DMS153 (cell line): ENCODE data around the gene CMTM2.
"Not testable (repeated sequence)": the region's sequence is repeated elsewhere in the genome, so short reads cannot be mapped to it uniquely, and the experiment has no call there.

Source experiments
- DNase-seq: peaks from one replicate; lab custom pipeline; 2025; lab: John Stamatoyannopoulos, UW

Gene CMTM2

DNA sequence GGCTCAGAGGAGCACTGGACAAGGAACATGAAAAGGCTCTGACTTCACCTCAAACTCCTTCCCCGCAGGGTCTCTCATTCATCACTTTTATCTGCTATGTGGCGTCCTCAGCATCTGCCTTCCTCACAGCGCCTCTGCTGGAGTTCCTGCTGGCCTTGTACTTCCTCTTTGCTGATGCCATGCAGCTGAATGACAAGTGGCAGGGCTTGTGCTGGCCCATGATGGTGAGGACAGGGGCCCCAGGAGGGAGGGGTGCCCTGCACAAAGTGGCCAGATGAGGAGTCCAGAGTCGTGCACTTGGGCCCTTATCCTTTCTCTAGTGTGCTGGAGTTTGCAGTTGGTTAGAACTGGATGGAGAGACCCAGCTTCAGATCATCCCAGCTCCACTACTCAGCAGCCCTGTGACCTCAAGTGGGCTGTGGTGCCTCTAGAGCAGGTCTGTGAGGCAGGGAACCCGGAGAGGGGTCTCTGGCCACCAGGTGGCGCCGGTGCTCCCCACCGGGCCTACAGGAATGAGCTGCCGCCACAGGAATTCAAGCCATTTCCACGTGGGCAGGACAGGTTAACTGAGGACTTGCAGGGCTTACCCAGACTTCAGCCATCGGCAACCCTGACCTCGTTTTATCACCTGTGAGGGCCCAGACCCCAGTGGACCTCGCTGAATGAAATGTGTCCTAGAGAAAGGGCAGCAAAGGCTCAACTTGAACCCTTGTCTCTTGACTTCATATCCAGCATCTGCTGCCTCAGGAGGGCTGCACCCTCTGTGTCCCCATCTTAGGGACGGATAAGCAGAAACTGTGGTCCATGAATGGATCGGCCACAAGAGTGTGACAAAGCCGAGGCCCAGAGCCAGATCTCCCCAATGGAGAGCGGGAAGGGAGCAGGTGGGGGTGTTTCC lies 29.2 kb downstream of the CMTM2 start:
- peak; percentile 11 for DNase-seq

DNA sequence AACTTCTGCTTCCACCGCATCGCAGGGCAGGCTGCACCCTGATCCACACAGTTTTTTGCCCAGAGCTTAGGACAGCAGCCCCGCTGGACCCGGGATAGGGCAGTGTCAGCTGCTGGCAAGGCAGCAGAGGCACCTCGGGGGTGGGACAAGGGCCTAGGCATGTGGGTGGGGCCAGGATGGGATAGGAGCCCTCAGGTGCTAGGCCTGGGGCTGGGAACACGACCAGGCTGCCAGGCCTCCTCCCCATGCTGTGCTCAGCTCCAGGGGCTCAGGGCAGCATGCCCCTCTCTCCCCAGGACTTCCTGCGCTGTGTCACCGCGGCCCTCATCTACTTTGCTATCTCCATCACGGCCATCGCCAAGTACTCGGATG lies 29.9 kb downstream of the CMTM2 start:
- no peak for DNase-seq

DNA sequence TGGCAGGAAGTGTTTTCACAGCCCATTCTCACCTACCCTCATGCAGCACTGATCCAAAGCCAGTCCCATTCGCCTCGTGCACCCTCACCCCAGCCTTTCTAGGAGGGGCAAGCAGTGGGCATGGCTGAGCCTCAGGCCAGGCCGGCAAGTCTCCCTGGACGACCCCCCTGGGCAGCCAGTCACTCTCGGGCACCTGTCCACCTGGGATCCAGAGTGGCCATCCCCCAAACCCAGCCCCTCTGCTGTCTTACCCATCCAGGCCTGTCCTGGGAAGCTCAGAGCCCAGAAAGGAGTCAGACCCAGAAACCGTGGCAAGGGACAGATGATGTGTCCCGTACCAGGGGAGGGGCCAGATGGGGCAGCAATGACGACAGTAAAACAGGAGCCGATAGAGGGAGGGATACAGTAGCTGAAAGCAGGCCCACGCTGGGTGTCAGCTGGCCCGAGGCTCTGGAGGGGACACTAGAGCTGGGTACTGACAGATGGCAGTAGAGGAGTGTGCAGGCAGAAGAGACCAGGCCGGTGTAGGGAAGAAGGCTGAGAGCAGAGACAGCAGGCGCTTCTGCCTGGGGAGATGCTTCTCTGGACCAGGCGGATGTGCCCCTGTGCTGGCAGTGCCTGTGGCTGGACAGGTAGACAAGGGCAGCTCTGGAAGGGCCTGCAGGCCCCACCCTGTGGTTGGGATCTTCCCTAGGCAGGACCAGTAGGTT lies 31.0 kb downstream of the CMTM2 start:
- DNase-seq = no peak

DNA sequence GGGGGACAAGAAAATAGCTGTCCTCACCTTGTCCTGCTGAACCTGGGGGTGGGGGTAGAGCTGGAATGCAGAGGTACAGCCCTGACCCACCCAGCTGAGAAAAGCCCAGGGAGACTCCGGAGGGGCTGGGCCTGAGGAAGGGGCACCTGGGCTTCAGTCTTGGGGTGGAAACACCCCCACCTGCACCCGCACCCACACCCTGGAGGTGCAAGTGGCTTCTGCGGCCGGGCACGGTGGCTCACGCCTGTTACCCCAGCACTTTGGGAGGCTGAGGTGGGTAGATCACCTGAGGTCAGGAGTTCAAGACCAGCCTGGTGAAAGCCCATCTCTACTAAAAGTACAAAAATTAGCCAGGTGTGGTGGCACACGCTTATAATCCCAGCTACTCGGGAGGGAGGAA lies 32.6 kb downstream of the CMTM2 start:
- not testable (repeated sequence) for DNase-seq

DNA sequence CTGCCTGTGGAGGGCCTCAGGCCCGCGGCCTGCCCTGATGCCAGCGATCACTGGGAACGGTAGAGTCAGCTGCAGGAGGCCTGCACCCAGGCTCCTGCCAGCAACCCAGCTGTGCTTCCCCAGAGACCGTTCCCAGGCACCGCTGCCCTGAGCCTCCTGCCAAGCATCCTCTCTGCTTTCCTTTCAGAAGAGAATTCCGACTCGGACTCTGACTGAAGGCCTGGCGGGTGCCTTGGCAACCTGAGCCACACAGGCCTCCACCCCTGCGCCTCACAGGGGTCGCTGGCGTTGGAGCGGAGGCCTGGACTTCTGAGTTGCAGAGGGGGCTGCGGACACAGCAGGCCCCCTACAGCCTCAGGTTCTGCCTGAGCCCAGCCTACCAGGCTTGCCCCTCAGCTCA lies 33.2 kb downstream of the CMTM2 start:
- no peak for DNase-seq

DNA sequence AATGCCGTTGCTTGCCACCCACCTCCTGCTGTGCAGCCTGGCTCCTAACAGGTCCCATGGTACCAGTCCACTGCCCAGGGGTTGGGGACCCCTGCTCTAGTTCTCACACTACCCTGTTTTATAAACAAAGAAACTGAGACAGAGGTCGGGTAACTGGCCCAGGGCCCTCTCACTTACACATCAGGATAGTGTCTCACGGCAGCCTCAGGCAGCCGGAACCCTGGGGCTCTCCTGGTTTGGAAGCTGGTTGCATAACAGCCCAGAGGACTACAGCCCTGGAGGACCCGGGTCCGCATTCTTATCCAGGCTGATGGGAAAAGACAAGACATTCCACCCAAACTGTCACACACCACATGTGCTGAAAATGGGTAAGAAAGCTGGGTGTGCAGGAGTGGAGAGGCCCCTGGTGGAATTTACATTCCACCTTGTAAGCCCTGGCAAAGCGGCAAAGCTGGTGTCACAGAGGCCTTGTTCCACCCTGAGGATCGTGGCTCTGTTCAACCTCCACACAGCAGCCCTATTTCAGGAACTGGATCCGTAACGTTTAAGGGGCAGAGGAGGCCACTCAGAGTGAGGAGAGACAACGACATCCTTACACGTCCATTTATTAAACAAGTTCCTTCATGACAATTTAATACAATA lies 35.0 kb downstream of the CMTM2 start:
- no peak for DNase-seq

DNA sequence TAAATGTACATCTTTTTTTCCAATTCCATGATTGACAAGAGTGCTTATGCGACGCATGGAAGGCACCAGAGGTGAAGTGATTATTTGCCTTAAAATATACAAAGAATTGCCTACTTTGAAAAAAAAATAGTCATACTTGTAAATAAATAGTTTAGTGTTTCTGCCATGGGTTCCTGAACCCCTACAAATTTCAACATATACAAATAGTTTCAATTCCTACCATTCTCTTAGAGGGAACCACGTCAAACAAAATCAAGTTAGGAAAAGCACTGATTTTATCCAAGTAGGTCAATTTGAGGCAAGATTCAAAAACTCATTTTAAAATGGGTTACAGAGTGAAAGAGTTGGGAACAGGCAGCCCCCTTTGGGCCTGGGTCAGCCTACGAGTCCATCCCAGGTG lies 36.9 kb downstream of the CMTM2 start:
- DNase-seq = no peak

DNA sequence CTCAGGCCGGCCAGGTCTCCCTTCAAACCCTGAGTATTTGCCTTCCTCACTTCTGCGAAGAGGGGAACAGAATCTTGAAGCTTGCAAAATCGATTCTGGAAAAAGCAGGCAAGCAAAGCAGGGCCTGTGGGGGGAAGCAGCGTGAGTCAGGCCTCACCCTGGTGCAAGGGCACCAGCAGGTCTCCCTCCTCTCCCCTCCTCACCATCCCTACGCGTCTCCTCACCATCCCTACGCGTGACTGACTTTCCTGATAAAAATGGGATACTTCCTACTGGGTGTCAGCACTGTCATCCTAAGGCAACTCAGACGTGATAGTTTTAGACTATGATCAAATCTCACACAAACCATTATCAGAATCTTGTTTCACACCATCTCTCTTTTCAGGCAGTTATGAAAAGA lies 37.3 kb downstream of the CMTM2 start:
- no peak for DNase-seq

DNA sequence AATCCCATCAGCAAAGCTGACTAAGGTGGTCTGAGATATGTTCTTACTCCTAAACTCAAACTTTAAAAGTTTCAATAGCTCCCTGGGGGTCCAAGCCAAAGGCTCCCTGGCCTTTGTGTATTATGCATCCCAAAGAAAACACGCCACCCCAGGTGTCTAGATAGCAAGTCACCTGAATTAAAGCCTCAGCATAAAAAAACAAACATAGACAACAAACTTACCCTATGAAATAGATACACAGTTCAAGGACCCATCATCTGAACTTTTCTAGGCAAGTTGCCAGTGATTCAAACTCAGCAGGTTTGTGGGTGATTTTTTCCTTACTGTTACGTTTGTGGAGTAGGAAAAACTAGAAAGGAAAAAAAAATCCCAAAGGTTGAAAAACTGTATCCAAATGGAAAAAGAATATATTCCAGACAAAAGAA lies 37.8 kb downstream of the CMTM2 start:
- no peak for DNase-seq

DNA sequence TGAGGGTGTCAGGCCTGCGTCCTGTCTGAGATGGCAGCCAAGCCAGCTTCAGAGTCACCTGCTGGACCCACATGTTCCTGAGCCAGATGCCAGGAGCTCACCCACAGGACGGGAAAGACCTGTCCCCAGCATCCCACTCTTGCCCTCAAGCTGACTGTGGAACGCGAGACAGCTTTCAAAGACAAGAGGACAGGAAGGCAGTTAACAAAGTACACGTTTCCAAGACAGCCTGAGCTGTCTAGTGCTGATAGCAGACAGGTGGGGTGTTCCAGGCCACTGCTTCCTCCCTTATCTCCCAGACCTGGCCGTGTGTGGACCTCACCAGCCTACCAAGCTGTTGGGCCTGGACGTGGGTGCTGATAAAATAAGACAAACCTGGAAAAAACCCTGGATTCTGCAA lies 38.5 kb downstream of the CMTM2 start:
- no peak for DNase-seq

DNA sequence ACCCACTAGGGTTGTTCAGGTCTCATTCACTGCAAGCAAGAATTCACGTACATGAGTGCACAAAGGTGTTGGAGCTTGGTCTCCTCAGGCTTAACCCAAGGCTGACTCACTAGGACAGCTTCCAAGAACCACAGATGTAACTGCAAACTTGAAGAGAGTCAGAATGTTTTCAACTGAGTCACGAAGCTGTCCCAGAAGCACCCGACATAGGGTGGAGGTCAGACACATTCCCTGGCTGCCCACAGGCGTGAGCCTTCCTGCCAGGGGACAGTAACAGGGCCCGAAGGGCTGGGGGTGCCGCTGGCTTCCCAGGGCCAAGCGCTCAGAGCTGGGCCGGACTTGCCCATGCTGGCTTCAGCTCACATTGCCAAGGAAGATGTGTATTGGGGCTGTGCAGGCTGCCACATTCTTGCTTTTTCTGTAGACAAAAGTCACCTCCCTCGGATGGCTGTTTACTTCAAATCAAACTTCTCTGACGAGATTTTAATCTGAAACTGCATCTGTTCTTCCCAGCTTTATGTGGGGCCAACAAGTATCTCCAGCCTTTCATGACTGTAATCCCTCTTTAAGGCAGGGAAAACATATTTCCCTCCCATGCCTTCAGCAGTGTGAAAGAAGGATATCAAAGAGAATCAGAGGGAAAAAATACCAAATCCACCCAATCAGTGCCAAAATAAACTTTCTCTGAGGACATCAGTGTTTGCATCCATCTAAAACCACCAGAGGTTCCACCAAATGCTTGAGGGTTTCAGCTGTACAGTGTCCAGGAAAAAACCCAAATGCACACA lies 39.5 kb downstream of the CMTM2 start:
- DNase-seq = no peak

DNA sequence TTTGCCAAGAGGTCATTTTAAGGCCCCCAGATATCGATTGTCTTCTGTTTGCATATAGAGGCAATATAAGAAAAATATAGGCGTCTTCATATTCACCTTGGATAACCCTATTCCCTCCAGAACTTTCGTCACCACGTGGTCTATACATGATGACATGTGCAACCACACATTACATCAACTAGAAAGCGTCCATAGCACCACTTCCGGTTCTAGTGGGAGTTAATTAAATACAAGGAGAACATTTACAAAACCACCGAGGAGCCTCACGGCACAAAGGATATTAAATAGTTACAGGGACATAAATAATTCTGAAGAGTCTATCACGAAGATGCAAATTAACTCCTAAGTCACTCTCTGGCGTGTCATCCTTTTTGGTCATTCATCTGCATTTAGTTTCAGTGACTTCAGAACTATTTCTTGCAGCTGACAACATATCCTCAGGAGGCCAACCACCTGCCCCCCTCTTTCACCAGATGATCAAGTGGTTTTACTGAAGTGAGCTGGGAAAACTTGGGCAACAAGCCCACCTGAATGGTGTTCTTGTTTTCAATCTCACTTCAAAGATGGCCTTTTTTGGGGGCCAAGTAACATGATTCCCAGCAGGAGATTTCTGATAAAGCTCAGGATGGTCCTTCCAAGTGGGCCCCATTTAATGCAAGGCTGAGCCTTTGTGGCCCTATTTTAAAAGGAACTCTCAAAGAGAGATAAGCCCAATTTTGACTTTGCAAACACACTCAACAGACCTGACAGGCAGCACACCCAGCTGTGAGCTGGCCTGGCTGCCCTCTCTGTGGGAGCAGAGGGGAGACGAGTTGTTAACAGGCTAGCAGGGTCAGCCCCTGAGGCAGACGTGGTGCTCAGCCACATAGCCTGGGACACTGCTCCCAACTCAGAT lies 40.5 kb downstream of the CMTM2 start:
- DNase-seq = no peak

DNA sequence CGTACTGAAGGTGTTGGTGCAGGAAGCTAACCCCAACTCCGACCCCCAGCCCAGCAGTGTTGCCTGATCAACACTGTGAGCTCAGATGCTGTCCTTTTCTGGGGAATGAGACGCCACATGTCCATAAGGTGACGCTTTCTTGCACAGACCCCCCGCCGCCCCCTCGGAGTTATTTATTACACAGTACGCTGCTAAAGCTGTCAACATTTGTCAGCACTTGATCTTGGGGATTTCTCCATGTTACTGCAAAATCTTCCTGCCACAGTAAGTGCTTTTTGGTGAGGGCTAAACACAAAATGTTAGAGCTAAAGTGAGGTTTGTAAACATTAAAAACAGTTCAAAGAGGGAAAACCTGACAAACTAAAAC lies 41.1 kb downstream of the CMTM2 start:
- DNase-seq = no peak

DNA sequence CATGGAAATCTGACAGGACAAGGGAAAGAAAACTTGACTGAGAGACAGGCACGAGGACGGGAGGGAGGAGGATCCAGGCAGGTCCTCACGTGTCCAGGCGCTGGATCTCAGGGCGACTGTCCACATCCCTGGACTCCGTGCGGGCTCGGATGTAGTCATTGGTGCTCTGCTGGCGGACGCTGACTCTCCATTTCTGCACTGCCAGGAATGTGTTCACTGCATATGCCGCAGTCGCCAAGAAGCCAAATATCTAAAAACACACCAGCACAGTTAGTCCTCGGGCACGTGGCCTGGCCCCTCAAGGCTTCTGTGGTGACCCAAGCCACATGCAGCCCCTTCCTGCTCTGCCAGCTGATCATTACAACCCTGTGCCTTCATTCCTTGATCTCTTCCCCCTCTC lies 42.7 kb downstream of the CMTM2 start:
- DNase-seq = no peak

DNA sequence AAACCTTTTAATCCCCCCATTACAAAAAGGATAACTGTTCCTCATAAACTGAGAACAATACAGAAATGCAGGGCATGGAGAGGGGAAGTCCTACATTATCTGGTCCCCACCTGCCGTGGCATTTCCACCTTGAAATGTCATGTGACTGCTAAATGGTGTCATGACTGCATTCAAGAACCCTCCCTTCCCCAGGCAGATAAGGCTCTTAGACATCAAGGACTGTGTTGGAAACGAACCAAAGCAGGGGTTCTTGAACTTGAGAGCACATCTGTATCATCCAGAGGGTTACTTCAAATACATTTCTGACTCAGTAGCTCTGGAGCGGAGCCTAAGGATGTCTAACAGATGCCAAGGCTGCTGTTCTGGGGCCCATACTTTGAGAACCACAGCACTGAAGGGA lies 43.6 kb downstream of the CMTM2 start:
- no peak for DNase-seq

DNA sequence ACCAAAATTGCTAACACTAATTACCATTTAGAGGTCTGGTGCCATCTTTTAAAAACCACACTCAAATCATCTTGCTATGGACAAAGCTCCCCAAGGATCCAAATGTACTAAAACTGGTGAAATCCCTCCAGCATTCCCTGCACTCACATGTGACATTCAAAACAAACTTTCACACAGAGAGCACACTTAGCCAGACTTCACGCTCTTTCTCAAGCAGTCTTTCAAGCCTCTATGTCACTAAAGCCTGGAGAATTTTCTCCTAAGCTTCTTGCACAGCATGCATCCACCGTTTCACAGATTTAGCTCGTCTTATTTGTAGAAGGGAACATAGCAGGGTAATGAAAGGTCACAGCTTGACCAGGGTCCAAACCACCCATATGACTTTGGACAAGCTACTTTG lies 44.5 kb downstream of the CMTM2 start:
- no peak for DNase-seq

DNA sequence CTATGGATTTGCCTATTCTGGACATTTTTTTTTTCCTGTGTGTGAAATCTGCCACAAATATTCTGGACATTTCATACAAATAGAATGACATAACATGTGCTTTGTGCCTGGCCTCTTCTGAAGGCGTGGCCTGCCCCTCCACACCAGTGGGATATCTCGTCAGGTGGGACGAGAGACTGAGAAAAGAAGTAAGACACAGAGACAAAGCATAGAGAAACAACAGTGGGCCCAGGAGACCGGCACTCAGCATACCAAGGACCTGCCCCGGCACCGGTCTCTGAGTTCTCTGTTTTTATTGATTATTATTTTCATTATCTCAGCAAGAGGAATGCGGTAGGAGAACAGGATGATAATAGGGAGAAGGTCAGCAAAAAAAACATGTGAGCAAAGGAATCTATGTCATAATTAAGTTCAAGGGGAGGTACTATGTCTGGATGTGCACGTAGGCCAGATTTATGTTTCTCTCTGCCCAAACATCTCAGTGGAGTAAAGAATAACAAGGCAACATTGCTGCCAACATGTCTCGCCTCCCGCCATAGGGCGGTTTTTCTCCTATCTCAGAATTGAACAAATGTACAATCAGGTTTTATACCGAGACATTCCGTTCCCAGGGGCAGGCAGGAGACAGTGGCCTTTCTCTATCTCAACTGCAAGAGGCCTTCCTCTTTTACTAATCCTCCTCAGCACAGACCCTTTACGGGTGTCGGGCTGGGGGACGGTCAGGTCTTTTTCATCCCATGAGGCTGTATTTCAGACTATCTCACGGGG lies 48.5 kb downstream of the CMTM2 start:
- not testable (repeated sequence) for DNase-seq

DNA sequence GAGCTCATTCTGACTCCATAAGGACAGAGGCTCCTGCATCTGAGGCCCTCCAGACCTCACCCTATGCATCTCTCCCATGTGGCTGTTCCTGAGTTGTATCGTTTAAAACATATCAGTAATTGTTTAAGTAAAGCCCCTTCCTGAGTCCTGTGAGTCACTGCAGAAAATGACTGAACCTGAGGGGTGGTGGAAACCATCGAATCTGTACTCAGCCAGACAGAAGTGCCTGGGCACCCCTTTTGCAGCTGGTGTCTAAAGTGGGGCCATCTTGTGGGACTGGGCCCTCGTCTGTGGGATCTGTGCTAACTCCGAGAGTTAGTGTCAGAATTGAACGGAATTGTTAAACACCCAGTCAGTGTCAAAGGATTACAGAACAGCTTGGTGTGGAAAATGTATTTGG lies 50.6 kb downstream of the CMTM2 start:
- DNase-seq = no peak

DNA sequence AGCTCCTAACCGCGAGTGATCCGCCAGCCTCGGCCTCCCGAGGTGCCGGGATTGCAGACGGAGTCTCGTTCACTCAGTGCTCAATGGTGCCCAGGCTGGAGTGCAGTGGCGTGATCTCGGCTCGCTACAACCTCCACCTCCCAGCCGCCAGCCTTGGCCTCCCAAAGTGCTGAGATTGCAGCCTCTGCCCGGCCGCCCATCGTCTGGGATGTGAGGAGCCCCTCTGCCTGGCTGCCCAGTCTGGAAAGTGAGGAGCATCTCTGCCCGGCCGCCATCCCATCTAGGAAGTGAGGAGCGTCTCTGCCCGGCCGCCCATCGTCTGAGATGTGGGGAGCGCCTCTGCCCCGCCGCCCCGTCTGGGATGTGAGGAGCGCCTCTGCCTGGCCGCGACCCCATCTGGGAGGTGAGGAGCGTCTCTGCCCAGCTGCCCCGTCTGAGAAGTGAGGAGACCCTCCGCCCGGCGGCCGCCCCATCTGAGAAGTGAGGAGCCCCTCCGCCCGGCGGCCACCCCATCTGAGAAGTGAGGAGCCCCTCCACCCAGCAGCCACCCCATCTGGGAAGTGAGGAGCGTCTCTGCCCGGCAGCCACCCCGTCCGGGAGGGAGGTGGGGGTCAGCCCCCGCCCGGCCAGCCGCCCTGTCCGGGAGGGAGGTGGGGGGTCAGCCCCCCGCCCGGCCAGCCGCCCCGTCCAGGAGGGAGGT lies 51.4 kb downstream of the CMTM2 start:
- DNase-seq = not testable (repeated sequence)

DNA sequence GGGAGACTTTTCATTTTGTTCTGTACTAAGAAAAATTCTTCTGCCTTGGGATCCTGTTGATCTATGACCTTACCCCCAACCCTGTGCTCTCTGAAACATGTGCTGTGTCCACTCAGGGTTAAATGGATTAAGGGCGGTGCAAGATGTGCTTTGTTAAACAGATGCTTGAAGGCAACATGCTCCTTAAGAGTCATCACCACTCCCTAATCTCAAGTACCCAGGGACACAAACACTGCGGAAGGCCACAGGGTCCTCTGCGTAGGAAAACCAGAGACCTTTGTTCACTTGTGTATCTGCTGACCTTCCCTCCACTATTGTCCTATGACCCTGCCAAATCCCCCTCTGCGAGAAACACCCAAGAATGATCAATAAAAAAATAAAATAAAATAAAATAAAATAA lies 52.3 kb downstream of the CMTM2 start:
- DNase-seq = not testable (repeated sequence)
